Natural killer cell treated with Interleukin-12 subunit alpha and Interleukin-12 subunit beta and Interleukin-15 and Interleukin-18, amount 100 ng/mL, for 72 hours (primary cell): ENCODE data around the gene SLC22A12. TPM values are rescaled to one million over a fixed set of nuclear protein-coding genes. Genes with fewer than 3 reads are reported as not detected.

ENCODE experiments used
- ATAC-seq, 2 donors: fragments of 150-1000 bp; cut with Tn5 transposase in 1 of 2; sonication (Bioruptor Pico), chemical (Tn5 transposase) in 1 of 2; 2 replicates each; pipeline ENCODE4 v1.10.0; 2021
- DNase-seq: peaks from one replicate; pipeline ENCODE4 v3.0.0; 2022; ENCODE audit warnings: low spot score
- H3K27ac Mint-ChIP-seq, 2 donors: 1 replicate in 1 of 2; 2 replicates in 1 of 2; pipeline ENCODE4 v1.8.0; 2022; ENCODE audit warnings: mixed read lengths in 2 of 2, mild to moderate bottlenecking in 1 of 2, moderate library complexity in 1 of 2
- H3K27me3 Mint-ChIP-seq, 2 donors: 1 replicate in 1 of 2; 2 replicates in 1 of 2; pipeline ENCODE4 v1.8.0; 2022; ENCODE audit warnings: mixed read lengths in 2 of 2
- H3K36me3 Mint-ChIP-seq: one replicate; pipeline ENCODE4 v1.8.0; 2022; ENCODE audit warnings: mixed read lengths
- H3K4me1 Mint-ChIP-seq, 2 donors: 1 replicate in 1 of 2; 2 replicates in 1 of 2; pipeline ENCODE4 v1.8.0; 2022; ENCODE audit warnings: low read depth in 2 of 2, mixed read lengths in 2 of 2, mild to moderate bottlenecking in 1 of 2
- H3K4me3 Mint-ChIP-seq: one replicate; pipeline ENCODE4 v1.8.0; 2022; ENCODE audit warnings: mixed read lengths
- H3K9me3 Mint-ChIP-seq: 2 replicates; pipeline ENCODE4 v1.8.0; 2022; ENCODE audit warnings: mixed read lengths
- total RNA-seq, 2 donors: library from RNA; stranded (reverse); gene quantifications; one replicate each; pipeline ENCODE4 v1.2.3, GENCODE V29; 2022

SLC22A12 gene
- total RNA-seq, result not detected

DNA sequence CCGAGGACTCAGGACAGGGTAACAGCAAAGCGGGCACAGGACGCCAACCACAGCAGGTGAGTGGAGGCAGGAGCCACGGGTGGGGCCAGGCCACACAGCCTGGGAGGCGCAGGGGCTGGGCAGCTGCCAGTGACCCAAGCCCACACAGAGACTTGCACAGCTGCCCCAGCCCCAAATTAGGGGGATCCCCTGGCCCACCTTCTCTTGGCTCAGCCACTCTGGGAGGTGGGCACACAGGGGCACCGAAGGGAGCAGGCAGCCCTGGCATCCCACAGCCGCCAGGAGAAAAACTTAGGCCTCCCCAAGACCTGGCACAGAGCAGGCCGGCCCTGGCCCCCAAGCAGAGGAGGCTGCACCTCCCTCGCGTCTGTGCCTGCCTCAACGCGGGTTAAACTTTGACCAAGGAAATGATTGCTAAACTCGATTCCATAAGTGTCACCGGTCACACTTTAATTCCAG, at the start of gene SLC22A12:
Gene SLC22A12 (plus strand): TSS at position 458 of the 459 bp plus-strand sequence. CDS start 337 bp downstream, outside the sequence.
- no peak for ATAC-seq
- H3K27me3 Mint-ChIP-seq, result peaks cover 19 to 24% of the 10 kb centered on the region in 2 donors

DNA sequence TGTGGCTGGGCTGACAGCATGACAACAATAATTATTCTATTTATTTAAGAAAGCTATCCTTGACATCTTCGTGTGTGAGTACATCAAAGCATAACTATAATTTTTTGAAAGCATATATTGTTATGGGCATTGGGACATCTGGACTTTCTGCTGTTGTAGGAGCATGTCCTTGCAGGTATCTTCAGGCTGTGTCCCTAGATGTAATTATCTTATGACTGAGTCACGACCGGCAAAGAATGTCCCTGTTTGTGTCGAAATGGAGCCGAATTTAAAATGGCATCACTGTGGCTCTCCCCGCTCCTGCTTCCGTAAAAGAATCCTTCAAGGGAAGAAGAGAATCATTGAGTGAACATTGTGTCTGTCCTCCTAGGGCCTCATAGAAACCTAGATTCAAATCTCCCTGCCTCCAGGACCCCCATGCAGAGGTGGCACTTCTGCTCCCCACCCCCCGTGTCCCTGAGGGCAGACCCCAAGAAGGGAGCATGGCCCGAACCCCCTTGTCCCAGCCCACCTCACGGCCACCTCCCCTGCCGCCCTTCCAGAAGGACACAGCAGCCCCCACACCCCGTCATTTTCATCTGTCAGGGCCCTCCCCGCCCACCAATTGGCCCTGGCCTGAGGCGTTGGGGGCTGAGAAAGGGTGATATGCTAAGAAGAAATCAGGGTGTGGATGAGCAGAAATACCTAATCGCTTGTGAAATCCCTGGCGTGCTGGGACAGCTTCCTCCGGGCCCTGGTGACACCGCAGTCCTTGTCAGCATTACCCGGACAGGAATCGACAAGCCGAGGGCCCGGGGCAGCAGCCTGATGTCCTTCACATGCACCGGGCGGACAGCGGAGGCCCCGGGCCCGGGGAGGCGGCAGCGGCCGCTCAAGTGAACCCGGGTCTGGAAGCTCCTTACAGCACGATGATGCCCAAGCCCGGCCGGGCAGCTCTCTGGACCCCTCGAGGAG, 48.6 kb upstream of the SLC22A12 start:
- no peaks in the 10 kb centered on the region for H3K9me3 Mint-ChIP-seq
- no peaks in the 10 kb centered on the region for H3K36me3 Mint-ChIP-seq
- DNase-seq, result peak; percentile 3
- H3K27me3 Mint-ChIP-seq, result peaks cover 4 to 10% of the 10 kb centered on the region in 2 donors
- ATAC-seq, result no peak
- H3K4me1 Mint-ChIP-seq, result no peaks in the 10 kb centered on the region
- H3K27ac Mint-ChIP-seq, result no peak overlapping the region
- no peak overlapping the region for H3K4me3 Mint-ChIP-seq

More for the DNA sequence above, at the start of gene SLC22A12:
- H3K9me3 Mint-ChIP-seq, result peaks cover 10% of the 10 kb centered on the region
- no peak for DNase-seq
- H3K36me3 Mint-ChIP-seq, result peaks cover 8% of the 10 kb centered on the region
- H3K4me1 Mint-ChIP-seq, result no peaks in the 10 kb centered on the region
- H3K27ac Mint-ChIP-seq, result no peak within 1 kb of the TSS
- no peak within 1 kb of the TSS for H3K4me3 Mint-ChIP-seq

DNA sequence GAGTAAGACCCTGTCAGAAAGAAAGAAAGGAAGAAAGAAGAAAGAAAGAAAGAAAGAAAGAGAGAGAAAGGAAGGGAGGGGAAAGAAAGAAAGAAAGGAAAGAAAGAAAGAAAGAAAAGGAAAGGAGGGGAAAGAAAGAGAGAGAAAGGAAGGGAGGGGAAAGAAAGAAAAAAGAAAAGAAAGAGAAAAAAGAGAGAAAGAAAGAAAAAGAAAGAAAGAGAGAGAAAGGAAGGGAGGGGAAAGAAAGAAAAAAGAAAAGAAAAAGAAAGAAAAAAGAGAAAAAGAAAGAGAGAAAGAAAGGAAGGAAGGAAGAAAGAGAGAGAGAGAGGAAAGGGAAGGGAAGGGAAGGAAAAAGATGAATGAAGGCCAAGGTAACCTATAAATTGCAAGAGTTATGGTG, 47.2 kb upstream of the SLC22A12 start:
- no peak overlapping the region for H3K4me3 Mint-ChIP-seq

DNA sequence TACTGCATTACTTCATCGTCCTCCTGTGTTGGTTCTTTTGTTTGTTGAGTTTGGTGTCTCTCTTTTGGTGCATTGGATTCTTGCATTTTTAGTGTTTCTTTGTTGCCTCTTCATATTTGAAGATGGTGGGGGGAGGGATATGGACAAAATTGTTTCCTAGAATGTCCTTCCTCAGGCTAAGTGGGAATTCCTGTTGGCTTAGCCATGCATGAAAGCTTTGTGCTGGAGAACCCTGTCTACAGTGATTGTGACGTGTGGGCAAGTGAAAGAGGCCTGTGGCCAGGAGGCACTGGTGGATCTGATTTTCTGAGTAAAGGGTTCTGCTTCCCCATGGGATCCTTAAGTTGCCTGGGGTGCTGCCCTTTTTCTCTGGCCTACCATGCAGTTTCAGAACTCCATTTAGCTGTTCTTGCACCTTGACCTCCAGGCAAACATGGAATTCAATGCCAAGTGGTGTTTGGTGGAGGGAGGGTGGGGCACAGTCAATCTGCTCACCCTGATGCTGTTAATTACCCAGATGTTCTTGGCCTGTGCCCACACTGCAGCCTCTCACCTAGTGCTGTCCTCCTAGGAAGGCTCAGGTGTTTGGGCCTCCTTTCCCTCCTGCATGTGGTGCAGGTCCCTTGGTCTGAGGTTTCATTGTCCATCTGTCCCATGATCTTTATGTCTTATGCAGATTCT, 46.3 kb upstream of the SLC22A12 start:
- ATAC-seq (no peak), DNase-seq (peak; percentile 5)
- Mint-ChIP-seq H3K27ac (no peak overlapping the region), H3K9me3 (no peaks in the 10 kb centered on the region), H3K4me3 (no peak overlapping the region), H3K36me3 (no peaks in the 10 kb centered on the region), H3K27me3 (peaks cover 5 to 15% of the 10 kb centered on the region in 2 donors), H3K4me1 (no peaks in the 10 kb centered on the region)

More for the DNA sequence above, 47.2 kb upstream of the SLC22A12 start:
- no peaks in the 10 kb centered on the region for H3K9me3 Mint-ChIP-seq
- no peak for DNase-seq
- ATAC-seq, result no peak
- no peaks in the 10 kb centered on the region for H3K4me1 Mint-ChIP-seq
- H3K36me3 Mint-ChIP-seq, result no peaks in the 10 kb centered on the region
- H3K27me3 Mint-ChIP-seq, result peaks cover 4 to 15% of the 10 kb centered on the region in 2 donors
- no peak overlapping the region for H3K27ac Mint-ChIP-seq

DNA sequence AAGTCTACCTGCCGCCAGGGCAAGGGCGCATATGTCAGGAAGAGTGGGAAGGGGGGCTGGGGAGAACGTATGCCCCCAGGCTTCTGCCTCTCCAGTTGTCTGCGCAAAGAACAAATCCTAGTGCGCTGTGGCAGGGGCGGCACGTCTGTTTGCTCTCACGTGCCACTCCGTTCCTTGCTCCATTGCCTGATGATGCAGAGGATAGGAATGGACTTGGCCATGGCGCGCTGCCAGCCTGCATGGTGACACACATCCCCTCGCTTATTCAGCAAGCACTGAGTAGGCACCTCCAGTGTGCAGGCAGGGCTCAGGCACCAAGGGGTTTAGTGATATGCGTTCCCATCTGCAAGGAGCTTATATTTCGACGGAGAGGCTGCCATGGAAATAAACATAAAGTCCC, 45.4 kb upstream of the SLC22A12 start:
- Mint-ChIP-seq H3K27me3 (peaks cover 6 to 15% of the 10 kb centered on the region in 2 donors), H3K9me3 (no peaks in the 10 kb centered on the region), H3K27ac (no peak overlapping the region), H3K4me3 (no peak overlapping the region), H3K4me1 (no peaks in the 10 kb centered on the region), H3K36me3 (no peaks in the 10 kb centered on the region)
- no peak for DNase-seq
- no peak for ATAC-seq

DNA sequence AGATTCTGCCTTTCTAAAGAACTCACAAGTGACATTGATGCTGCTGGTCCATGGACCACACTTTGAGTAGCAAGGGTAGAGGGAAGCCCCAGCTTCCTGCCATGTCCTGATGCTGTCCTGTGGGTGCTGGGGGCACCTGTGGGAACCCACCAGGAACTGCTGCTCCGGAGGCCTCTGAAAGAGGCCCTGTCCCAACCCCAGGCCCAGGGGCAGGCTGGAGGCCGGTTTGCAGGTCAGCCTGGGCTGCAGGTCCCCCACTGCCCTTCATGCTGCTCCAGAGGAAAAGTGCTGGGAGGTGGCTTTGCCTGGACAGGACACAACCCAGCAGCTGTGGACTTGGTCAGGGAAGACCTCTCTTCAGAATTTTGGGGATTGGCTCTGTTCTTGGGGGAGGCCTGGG, 44.8 kb upstream of the SLC22A12 start:
- DNase-seq (no peak), ATAC-seq (no peak)
- H3K9me3 Mint-ChIP-seq, result no peaks in the 10 kb centered on the region
- no peaks in the 10 kb centered on the region for H3K36me3 Mint-ChIP-seq
- no peaks in the 10 kb centered on the region for H3K4me1 Mint-ChIP-seq
- H3K27ac Mint-ChIP-seq, result no peak overlapping the region
- H3K4me3 Mint-ChIP-seq, result no peak overlapping the region
- H3K27me3 Mint-ChIP-seq, result peaks cover 6 to 15% of the 10 kb centered on the region in 2 donors

DNA sequence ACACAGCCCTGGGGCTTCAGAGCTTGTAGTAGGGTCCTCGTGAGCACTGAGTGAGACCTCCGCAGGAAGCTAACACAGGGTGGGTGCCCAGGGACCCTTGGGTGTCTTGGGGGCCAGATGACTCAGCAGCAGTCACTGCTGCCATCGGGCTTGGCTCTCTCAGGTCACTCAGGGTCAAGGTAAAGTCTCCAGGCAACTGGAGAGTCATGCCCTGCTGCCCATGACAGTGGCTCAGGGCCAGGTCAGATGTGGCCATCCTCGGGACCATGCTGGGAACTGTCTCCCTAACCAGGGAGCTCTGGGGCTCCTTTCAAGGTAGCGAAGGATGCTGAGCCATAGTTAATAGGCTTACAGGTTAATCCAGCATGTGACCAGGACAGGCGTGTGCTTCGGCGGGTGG, 44.4 kb upstream of the SLC22A12 start:
- H3K27ac Mint-ChIP-seq, result no peak overlapping the region
- H3K4me3 Mint-ChIP-seq, result no peak overlapping the region
- H3K36me3 Mint-ChIP-seq, result no peaks in the 10 kb centered on the region
- no peak for DNase-seq
- peaks cover 4 to 15% of the 10 kb centered on the region in 2 donors for H3K27me3 Mint-ChIP-seq
- no peaks in the 10 kb centered on the region for H3K9me3 Mint-ChIP-seq
- no peaks in the 10 kb centered on the region for H3K4me1 Mint-ChIP-seq
- no peak for ATAC-seq

DNA sequence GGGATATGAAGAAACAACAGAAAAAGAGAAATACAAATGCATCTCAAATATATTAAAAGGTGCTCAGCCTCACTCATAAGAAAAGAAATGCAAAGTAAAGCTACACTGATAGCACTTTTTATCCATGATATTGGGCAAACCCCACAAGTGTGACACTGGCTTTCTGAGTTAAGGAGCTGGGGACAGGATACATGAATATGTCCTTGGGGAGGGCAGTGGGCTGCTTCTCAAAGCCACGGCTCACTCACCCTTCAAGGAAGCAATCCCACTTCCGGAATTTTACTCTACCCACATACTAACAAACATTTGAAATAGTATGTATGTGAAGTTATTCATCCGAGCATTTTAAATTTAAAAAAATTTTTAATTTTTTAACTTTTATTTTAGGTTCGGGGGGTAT, 41.1 kb upstream of the SLC22A12 start:
- DNase-seq, result peak; percentile 52
- peaks cover 0 to 6% of the 10 kb centered on the region in 2 donors for H3K4me1 Mint-ChIP-seq
- no peak overlapping the region for H3K27ac Mint-ChIP-seq
- no peak overlapping the region for H3K4me3 Mint-ChIP-seq
- no peaks in the 10 kb centered on the region for H3K36me3 Mint-ChIP-seq
- H3K9me3 Mint-ChIP-seq, result peaks cover 7% of the 10 kb centered on the region
- peaks cover 4 to 7% of the 10 kb centered on the region in 2 donors for H3K27me3 Mint-ChIP-seq
- ATAC-seq, result no peak

DNA sequence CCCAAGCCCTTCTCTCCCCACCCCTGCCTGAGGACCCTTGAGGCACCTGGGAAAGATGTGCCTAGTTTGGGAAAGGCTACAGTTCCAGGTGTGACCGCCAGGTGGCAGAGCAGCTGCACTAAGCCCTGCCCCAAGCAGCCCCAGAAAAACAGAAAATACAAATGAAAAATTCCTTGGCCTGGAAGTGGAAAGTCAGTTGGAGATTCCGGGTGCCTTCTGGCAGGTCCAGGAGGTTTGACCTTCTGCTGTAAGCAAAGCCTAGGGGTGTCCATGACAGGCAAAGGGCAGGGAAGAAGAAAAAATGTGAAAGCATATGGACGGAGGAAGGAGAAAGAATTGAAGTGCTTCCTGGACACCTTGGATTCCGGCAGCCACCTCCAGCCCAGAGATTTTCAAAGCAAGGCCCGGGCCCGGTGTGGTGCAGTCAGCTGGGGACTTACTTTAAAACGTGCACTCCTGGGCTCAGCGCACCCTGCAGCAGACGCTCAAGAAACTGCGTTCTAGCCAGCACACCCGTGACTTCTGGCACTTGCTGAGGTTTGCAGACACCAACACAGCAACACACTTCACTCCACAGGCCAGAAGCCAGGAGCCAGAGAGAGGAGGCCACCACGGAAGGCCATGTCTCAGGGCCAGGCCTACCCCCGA, 37.3 kb upstream of the SLC22A12 start:
- ATAC-seq, result no peak
- H3K9me3 Mint-ChIP-seq, result peaks cover 7% of the 10 kb centered on the region
- peak; percentile 62 for DNase-seq
- H3K36me3 Mint-ChIP-seq, result no peaks in the 10 kb centered on the region
- H3K4me3 Mint-ChIP-seq, result no peak overlapping the region
- peaks cover 0 to 6% of the 10 kb centered on the region in 2 donors for H3K4me1 Mint-ChIP-seq
- no peak overlapping the region for H3K27ac Mint-ChIP-seq
- peaks cover 0 to 2% of the 10 kb centered on the region in 2 donors for H3K27me3 Mint-ChIP-seq

DNA sequence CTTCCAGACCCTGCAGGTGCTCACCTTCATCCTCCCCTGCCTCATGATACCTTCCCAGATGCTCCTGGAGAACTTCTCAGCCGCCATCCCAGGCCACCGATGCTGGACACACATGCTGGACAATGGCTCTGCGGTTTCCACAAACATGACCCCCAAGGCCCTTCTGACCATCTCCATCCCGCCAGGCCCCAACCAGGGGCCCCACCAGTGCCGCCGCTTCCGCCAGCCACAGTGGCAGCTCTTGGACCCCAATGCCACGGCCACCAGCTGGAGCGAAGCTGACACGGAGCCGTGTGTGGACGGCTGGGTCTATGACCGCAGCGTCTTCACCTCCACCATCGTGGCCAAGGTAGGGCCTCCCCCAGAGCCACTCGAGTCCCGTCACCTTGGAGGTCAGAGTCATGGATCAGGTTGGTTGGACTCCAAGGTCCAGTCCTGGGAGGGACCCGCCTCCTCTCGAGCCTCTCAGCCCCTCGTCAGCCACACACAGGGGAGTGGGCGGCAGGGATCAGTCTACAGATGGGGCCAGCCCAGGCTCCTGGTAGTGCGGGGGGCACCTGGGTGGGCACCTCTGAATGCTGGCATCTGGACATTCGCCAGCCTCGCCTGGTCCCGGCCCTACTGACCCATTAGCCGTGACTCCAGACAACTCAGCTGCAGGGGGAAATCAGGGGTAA, 34.8 kb upstream of the SLC22A12 start:
- Mint-ChIP-seq H3K27ac (no peak overlapping the region), H3K4me3 (no peak overlapping the region), H3K4me1 (peaks cover 0 to 6% of the 10 kb centered on the region in 2 donors), H3K36me3 (no peaks in the 10 kb centered on the region), H3K9me3 (peaks cover 7% of the 10 kb centered on the region), H3K27me3 (peaks cover 0 to 5% of the 10 kb centered on the region in 2 donors)
- ATAC-seq (no peak), DNase-seq (peak; percentile 57)

DNA sequence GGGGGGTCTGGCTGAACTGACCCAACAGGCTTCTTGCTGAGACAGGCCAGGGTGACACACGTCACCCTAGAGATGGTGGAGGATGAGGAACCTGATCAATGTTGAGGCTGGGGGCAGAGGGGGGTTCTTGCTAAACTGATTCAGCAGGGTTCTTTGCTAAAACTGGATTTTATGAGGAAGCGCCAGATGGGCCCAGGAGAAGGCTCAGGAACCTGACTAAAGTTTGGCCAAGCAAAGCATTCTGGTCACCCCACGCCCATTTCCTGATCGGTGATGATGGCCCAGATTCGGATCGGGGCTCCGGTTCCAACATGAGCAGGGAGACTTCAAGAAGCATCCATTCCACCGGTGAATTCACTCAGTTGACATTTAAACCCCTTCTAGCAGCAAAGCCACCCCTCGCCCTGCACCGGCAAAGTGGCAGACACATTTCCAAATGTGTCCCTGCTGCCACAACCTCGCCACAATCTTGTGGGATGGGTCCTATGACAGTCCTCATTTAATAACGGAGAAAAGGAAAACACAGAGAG, 34.2 kb upstream of the SLC22A12 start:
- Mint-ChIP-seq H3K27ac (no peak overlapping the region), H3K4me3 (no peak overlapping the region), H3K27me3 (peaks cover 0 to 5% of the 10 kb centered on the region in 2 donors), H3K36me3 (no peaks in the 10 kb centered on the region), H3K4me1 (peaks cover 0 to 6% of the 10 kb centered on the region in 2 donors), H3K9me3 (peaks cover 7% of the 10 kb centered on the region)
- ATAC-seq (no peak), DNase-seq (peak; percentile 23)

DNA sequence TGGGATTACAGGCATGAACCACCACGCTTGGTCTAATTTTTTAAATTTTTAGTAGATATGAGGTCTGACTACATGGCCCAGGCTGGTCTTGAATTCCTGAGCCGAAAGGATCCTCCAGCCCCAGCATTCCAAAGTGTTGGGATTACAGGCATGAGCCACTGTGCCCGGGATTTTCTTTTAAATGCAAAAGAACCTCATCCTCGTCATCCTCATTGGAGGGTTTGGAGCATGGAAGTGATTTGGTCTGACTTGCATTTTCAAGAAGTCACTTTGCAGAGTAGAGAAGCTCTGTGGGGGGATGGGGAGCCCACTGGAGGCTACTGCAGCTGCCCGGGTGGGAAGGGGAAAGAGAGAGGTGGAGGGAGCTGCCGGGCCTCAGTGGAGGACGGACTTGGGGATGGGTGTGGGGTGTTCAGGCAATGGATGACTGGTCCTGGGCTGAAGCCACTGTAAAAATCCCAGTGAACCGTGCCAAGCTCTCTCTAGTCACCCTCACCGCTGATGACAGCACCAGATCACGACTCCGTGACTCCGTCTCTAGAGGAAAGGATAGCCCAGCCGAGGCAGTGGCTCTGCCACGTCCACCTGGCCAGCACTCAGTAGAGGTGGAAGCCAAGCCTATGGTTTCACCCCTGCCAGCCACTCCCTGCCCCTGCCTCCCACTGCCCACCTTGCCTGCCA, 32.8 kb upstream of the SLC22A12 start:
- no peak overlapping the region for H3K4me3 Mint-ChIP-seq
- no peaks in the 10 kb centered on the region for H3K9me3 Mint-ChIP-seq
- ATAC-seq, result no peak
- H3K27ac Mint-ChIP-seq, result no peak overlapping the region
- peak; percentile 35 for DNase-seq
- H3K36me3 Mint-ChIP-seq, result no peaks in the 10 kb centered on the region
- peaks cover 0 to 5% of the 10 kb centered on the region in 2 donors for H3K27me3 Mint-ChIP-seq
- H3K4me1 Mint-ChIP-seq, result no peaks in the 10 kb centered on the region
